BE2C (cell line): ENCODE measurements around the gene ADAMTS2.
A peak's percentile ranks its signal among the peaks of the same experiment; 100 is the strongest.

Experiments used
- DNase-seq: peaks from one replicate; pipeline ENCODE4 v3.0.0-alpha.2; 2020
- H3K27me3 ChIP-seq: fragments of 250-450 bp; sonication (Bioruptor Pico); 2 replicates; pipeline ENCODE4 v1.5.1; 2020; ENCODE audit warnings: mild to moderate bottlenecking
- H3K36me3 ChIP-seq: fragments of 250-450 bp; sonication (Bioruptor Pico); 2 replicates; pipeline ENCODE4 v1.5.1; 2020; ENCODE audit warnings: mild to moderate bottlenecking
- H3K4me1 ChIP-seq: fragments of 250-450 bp; sonication (Bioruptor Pico); 2 replicates; pipeline ENCODE4 v1.5.1; 2020
- H3K4me3 ChIP-seq: 2 replicates; pipeline ENCODE4 v1.5.1; 2011; ENCODE audit warnings: low read depth, low read length
- H3K9me3 ChIP-seq: fragments of 250-450 bp; sonication (Bioruptor Pico); 2 replicates; pipeline ENCODE4 v1.5.1; 2020
- TF ChIP-seq, protein P1 (sequence below): IDR thresholded peaks from 2 replicates; pipeline ENCODE4 v1.5.1; 2012; ENCODE audit warnings: mild to moderate bottlenecking, low read depth, low read length

The ADAMTS2 gene

GRCh38 chr5:179194201-179194910 is 150.9 kb downstream of the ADAMTS2 start:
- no peaks in the 10 kb centered on the region for H3K36me3 ChIP-seq
- no peak overlapping the region for H3K4me3 ChIP-seq
- TF ChIP-seq, protein P1, sequence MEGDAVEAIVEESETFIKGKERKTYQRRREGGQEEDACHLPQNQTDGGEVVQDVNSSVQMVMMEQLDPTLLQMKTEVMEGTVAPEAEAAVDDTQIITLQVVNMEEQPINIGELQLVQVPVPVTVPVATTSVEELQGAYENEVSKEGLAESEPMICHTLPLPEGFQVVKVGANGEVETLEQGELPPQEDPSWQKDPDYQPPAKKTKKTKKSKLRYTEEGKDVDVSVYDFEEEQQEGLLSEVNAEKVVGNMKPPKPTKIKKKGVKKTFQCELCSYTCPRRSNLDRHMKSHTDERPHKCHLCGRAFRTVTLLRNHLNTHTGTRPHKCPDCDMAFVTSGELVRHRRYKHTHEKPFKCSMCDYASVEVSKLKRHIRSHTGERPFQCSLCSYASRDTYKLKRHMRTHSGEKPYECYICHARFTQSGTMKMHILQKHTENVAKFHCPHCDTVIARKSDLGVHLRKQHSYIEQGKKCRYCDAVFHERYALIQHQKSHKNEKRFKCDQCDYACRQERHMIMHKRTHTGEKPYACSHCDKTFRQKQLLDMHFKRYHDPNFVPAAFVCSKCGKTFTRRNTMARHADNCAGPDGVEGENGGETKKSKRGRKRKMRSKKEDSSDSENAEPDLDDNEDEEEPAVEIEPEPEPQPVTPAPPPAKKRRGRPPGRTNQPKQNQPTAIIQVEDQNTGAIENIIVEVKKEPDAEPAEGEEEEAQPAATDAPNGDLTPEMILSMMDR: no peak
- no peaks in the 10 kb centered on the region for H3K27me3 ChIP-seq
- no peak for DNase-seq
- no peaks in the 10 kb centered on the region; the same call in 1 of the 2 replicates for H3K9me3 ChIP-seq
- no peaks in the 10 kb centered on the region for H3K4me1 ChIP-seq

DNA sequence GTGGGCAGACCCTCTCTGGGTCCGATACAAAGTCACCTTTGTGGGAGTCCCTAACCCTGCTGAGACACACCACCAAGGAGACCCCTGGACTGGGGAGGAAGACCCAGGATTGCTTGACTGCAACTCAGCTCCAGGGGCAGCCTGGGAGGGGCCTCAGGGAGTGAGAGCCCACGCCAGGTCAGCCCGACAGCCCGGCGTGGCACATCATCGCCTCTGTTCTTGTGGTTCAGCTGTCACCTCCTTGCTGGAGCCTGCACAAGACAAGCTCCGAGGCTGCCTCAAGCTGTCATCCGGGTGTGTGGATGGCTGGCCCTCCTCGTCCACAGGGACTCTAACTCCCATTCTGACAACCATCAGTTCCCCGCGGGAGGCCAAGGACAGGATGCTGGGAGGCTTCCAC is 151.5 kb downstream of the ADAMTS2 start:
- Histone ChIP-seq H3K9me3 (no peaks in the 10 kb centered on the region; the same call in 1 of the 2 replicates), H3K4me1 (no peaks in the 10 kb centered on the region), H3K27me3 (no peaks in the 10 kb centered on the region), H3K4me3 (no peak overlapping the region), H3K36me3 (no peaks in the 10 kb centered on the region)
- TF ChIP-seq, protein P1: no peak
- no peak for DNase-seq

GRCh38 chr5:179192891-179193470 is 152.3 kb downstream of the ADAMTS2 start:
- DNase-seq: no peak
- no peaks in the 10 kb centered on the region for H3K27me3 ChIP-seq
- no peaks in the 10 kb centered on the region for H3K36me3 ChIP-seq
- TF ChIP-seq, protein P1: no peak
- H3K4me3 ChIP-seq: no peak overlapping the region
- H3K9me3 ChIP-seq: no peaks in the 10 kb centered on the region; the same call in 1 of the 2 replicates
- no peaks in the 10 kb centered on the region for H3K4me1 ChIP-seq

DNA sequence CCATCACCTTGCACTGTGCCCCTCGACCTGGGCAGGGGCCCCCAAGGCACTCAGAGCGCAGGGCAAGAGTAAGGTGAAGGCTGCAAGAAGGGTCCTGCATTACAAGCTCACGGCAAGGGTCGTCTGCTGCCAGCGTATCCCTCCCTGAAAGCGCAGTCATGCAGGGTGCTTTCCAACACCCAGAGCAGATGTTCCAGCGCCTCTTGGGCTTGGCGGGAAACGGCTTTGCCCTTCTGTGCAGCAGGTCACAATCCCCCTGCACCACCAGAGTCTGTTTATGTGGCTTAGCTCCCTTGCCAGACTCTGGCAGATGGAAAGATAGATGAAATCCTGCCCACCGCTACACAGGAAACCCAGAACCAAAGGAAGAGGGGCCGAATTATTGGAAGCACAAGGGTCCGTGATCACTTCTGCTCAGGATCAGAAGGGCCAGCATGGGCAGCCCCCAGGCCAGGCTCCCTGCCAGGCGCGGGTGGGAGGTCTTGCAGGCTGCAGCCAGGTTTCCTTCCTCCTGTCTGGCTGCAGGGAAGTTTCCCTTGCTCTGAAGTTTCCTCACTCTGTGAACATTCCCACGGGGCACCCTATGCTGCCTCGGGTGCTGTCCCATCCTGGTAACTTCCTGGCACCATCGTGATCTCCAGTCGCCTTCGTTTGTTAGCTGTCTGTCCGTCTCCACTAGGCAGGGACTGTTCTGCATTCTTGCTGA is 152.9 kb downstream of the ADAMTS2 start:
- no peaks in the 10 kb centered on the region; the same call in 1 of the 2 replicates for H3K9me3 ChIP-seq
- H3K27me3 ChIP-seq: no peaks in the 10 kb centered on the region
- no peaks in the 10 kb centered on the region for H3K4me1 ChIP-seq
- TF ChIP-seq, protein P1: no peak
- no peak overlapping the region for H3K4me3 ChIP-seq
- no peaks in the 10 kb centered on the region for H3K36me3 ChIP-seq
- no peak for DNase-seq

DNA sequence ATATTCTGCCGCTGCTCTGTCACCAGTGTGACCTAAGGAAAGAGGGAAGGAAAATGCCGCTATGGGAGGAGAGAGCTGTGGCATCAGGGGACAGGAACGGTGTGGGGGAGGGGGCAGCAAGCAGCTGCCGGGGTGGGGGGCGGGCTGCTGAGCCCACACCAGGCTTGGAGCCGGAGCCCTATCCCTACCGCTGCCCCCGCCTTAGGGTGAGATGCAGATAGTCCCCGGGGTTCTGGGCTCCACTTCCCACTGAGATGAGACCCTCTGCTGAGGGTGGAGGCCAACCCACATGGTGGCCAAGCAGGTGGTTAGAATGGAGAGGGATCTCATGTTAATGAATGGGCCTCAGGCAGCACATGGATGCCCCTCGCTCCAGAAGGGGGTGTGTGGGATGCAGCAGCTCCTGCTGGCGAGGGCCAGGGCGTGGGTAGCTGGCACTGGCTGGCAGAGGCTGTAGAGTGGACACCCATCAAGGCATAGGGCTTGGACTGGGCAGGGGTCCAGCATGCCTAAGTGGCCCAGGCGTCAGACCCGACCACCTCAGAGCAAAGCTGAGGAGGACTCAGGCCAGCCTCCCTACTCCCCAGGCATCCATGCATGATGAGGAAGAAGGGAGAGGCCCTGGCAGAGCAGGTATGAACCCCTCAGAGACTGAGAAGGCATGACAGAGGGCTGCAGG is 153.6 kb downstream of the ADAMTS2 start:
- no peaks in the 10 kb centered on the region for H3K36me3 ChIP-seq
- no peaks in the 10 kb centered on the region for H3K4me1 ChIP-seq
- H3K9me3 ChIP-seq: no peaks in the 10 kb centered on the region; the same call in 1 of the 2 replicates
- TF ChIP-seq, protein P1: no peak
- H3K27me3 ChIP-seq: no peaks in the 10 kb centered on the region
- peak; percentile 2 for DNase-seq
- H3K4me3 ChIP-seq: no peak overlapping the region
